Panc1 (cell line): ENCODE results near the gene ASXL2. TPM values are rescaled to one million over a fixed set of nuclear protein-coding genes. Genes with fewer than 3 reads are reported as not detected.

Experiments
- ATAC-seq: fragments of 200-7000 bp; cut with Tn5 transposase; 2 replicates; pipeline ENCODE4 v1.9.1; 2020; ENCODE audit warnings: mild to moderate bottlenecking, moderate library complexity
- BruUV-seq: library from RNA; stranded (reverse); fragments of 400-500 nt; replicated peaks from 2 replicates; lab custom pipeline; 2021; lab: Mats Ljungman, UMichigan
- CTCF ChIA-PET: fragments of 300-600 bp; sonication (Branson Sonifier 250); formaldehyde crosslinking; loops from one replicate; lab custom pipeline; 2022; ENCODE audit warnings: antibody characterized with exemption; lab: Charles Lee
- POLR2A ChIA-PET: fragments of 300-600 bp; sonication (Branson Sonifier 250); formaldehyde crosslinking; loops from one replicate; lab custom pipeline; 2022; ENCODE audit warnings: antibody characterized with exemption; lab: Charles Lee
- DNase-seq: peaks from one replicate; pipeline ENCODE4 v3.0.0-alpha.2; 2010; ENCODE audit warnings: low read depth, low spot score
- H3K27ac ChIP-seq: 2 replicates; pipeline ENCODE4 v1.5.1; 2011; ENCODE audit warnings: mild to moderate bottlenecking, low read length, inconsistent platforms
- H3K27me3 ChIP-seq: fragments of 200-500 bp; sonication (Bioruptor generic); 2 replicates; pipeline ENCODE4 v1.6.0; 2014; ENCODE audit warnings: low read length, inconsistent platforms; ENCODE audit not compliant: control insufficient read depth, insufficient read depth
- H3K36me3 ChIP-seq: fragments of 200-500 bp; sonication (Bioruptor generic); 2 replicates; pipeline ENCODE4 v1.5.1; 2014; ENCODE audit warnings: inconsistent platforms, mild to moderate bottlenecking, low read length, moderate library complexity; ENCODE audit not compliant: control insufficient read depth, insufficient read depth
- H3K4me1 ChIP-seq: 2 replicates; pipeline ENCODE4 v1.5.1; 2011; ENCODE audit warnings: inconsistent platforms, mild to moderate bottlenecking, low read length, moderate library complexity; ENCODE audit not compliant: control insufficient read depth, insufficient read depth
- H3K4me3 ChIP-seq, 2 experiments: 2 replicates each; pipeline ENCODE4 v1.5.1; 2011 to 2012; ENCODE audit warnings: low read depth in 2 of 2, low read length in 2 of 2, mild to moderate bottlenecking in 2 of 2, inconsistent platforms in 1 of 2, moderate library complexity in 1 of 2
- H3K9me3 ChIP-seq: fragments of 200-500 bp; sonication (Bioruptor generic); 2 replicates; pipeline ENCODE4 v1.5.1; 2014; ENCODE audit warnings: low read depth, mild to moderate bottlenecking, inconsistent platforms, low read length, moderate library complexity; ENCODE audit not compliant: control insufficient read depth, insufficient read depth
- CTCF ChIP-seq: fragments of 450-650 bp; IDR thresholded peaks from 2 replicates; pipeline ENCODE4 v1.5.1; 2017; ENCODE audit warnings: mild to moderate bottlenecking
- POLR2AphosphoS5 ChIP-seq: IDR thresholded peaks from 2 replicates; pipeline ENCODE4 v1.6.1; 2012; ENCODE audit warnings: mild to moderate bottlenecking, low read depth, low read length, moderate library complexity
- REST ChIP-seq, 2 experiments: IDR thresholded peaks; 2 replicates each; pipeline ENCODE4 v1.6.1; 2011 to 2012; ENCODE audit warnings: low read depth in 2 of 2, control low read depth in 1 of 2, low read length in 1 of 2, mild to moderate bottlenecking in 1 of 2, moderate library complexity in 1 of 2; ENCODE audit not compliant: insufficient read depth in 1 of 2
- SIN3A ChIP-seq: IDR thresholded peaks from 2 replicates; pipeline ENCODE4 v1.6.1; 2012; ENCODE audit warnings: low read depth, mild to moderate bottlenecking, low read length, moderate library complexity, borderline replicate concordance; ENCODE audit not compliant: insufficient read depth
- TCF7L2 ChIP-seq: IDR thresholded peaks from 2 replicates; pipeline ENCODE4 v1.6.1; 2011; ENCODE audit warnings: mild to moderate bottlenecking, low read depth, low read length, inconsistent platforms
- in situ Hi-C: cut with HindIII; loops from 2 replicates; pipeline ENCODE4 v1.10.0; 2016; ENCODE audit warnings: low sequenced_read_pairs, low pct_unique_long_range_greater_than_20kb
- intact Hi-C: fragments of 100-400 bp; cut with micrococcal nuclease; formaldehyde crosslinking; loops from one replicate; pipeline ENCODE4 v1.10.0; 2022; ENCODE audit not compliant: unreplicated experiment
- total RNA-seq: library from RNA; stranded (reverse); gene quantifications from one replicate; pipeline ENCODE4 v1.2.1, GENCODE V29; 2021; ENCODE audit not compliant: unreplicated experiment

ASXL2 gene
- total RNA-seq, 1 experiment from 2014 or later = 43.4 TPM

GRCh38 chr2:25819597-25820039 lies 58.7 kb downstream of the ASXL2 start:
- BruUV-seq = no TSS peak
- in situ Hi-C loops (no loop called here), intact Hi-C loops (no loop called here)
- ATAC-seq (no peak), DNase-seq (no peak)
- no peaks in the 10 kb centered on the region for H3K27me3 ChIP-seq
- H3K27ac ChIP-seq = no peak overlapping the region
- H3K36me3 ChIP-seq = no peaks in the 10 kb centered on the region
- H3K4me3 ChIP-seq = no peak overlapping the region
- no peak for TF ChIP-seq TCF7L2
- no peak for TF ChIP-seq REST (IDR thresholded peaks at IDR 0.05; ENCODE audit: insufficient read depth in 1 of 2, low read depth in 2 of 2, low read length in 1 of 2)
- no peak for TF ChIP-seq SIN3A
- no peak for TF ChIP-seq POLR2AphosphoS5
- no peak for TF ChIP-seq CTCF
- peaks cover 4% of the 10 kb centered on the region; the same call in 1 of the 2 replicates for H3K4me1 ChIP-seq
- no peaks in the 10 kb centered on the region for H3K9me3 ChIP-seq
- ChIA-PET CTCF (no interaction called here), POLR2A (no interaction called here)

- ChIA-PET POLR2A (no interaction called here), CTCF (no interaction called here)
- intact Hi-C loops = no loop called here
- H3K4me3 ChIP-seq = no peak overlapping the region
- in situ Hi-C loops = no loop called here
- H3K4me1 ChIP-seq = peaks cover 6% of the 10 kb centered on the region
- ATAC-seq (no peak), DNase-seq (no peak)
- no peaks in the 10 kb centered on the region for H3K9me3 ChIP-seq
- no peak overlapping the region for H3K27ac ChIP-seq
- BruUV-seq = no TSS peak
- TF ChIP-seq TCF7L2 (no peak), CTCF (no peak), POLR2AphosphoS5 (no peak), SIN3A (no peak), REST (IDR thresholded peaks at IDR 0.05; ENCODE audit: insufficient read depth in 1 of 2, low read depth in 2 of 2, low read length in 1 of 2) (no peak)
- no peaks in the 10 kb centered on the region for H3K27me3 ChIP-seq
- no peaks in the 10 kb centered on the region for H3K36me3 ChIP-seq
These were observed 60.7 kb downstream of the ASXL2 start for GRCh38 chr2:25817630-25818029.
